A549 (cell line): Measurements from ENCODE around the gene DES. TPM values are rescaled to one million over a fixed set of nuclear protein-coding genes. Genes with fewer than 3 reads are reported as not detected.

Source experiments
- ATAC-seq, 2 experiments: fragments of 200-7000 bp in 1 of 2; fragments of >200 bp in 1 of 2; cut with Nextera tagmentation in 1 of 2; cut with Tn5 transposase in 1 of 2; 3 replicates each; pipeline versions ENCODE4 v1.8.0 to v1.9.1; 2018 to 2020; ENCODE audit warnings: mild to moderate bottlenecking in 1 of 2, moderate library complexity in 1 of 2
- CTCF ChIA-PET: fragments of 300-600 bp; sonication (Branson Sonifier 250); formaldehyde crosslinking; extraction: SDS; loops from one replicate; lab custom pipeline; 2021; ENCODE audit warnings: antibody characterized with exemption, inconsistent platforms; lab: Yijun Ruan, JAX
- POLR2A ChIA-PET: fragments of 350-600 bp; formaldehyde crosslinking; extraction: SDS; loops from one replicate; lab custom pipeline; 2021; ENCODE audit warnings: antibody characterized with exemption, inconsistent platforms; lab: Yijun Ruan, JAX
- DNase-seq, 2 experiments: peaks; one replicate each; pipeline versions ENCODE4 v3.0.0 to v3.0.0-alpha.2; 2011 to 2016; ENCODE audit warnings: low read depth in 1 of 2, low spot score in 1 of 2
- FAIRE-seq: peaks from 2 replicates; lab custom pipeline; 2011; peaks lifted over from hg19 to GRCh38; lab: Jason Lieb, UNC
- H3K27ac ChIP-seq, 2 experiments: fragments of >200 bp; sonication (Bioruptor Twin); formaldehyde crosslinking; 3 replicates each; pipeline ENCODE4 v1.5.1; 2016 to 2017
- H3K4me1 ChIP-seq: fragments of >200 bp; sonication (Bioruptor Twin); formaldehyde crosslinking; 3 replicates; pipeline ENCODE4 v1.6.1; 2016
- H3K4me2 ChIP-seq: fragments of >200 bp; sonication (Bioruptor Twin); formaldehyde crosslinking; 3 replicates; pipeline ENCODE4 v1.6.1; 2016
- H3K4me3 ChIP-seq: fragments of >200 bp; sonication (Bioruptor Twin); formaldehyde crosslinking; 3 replicates; pipeline ENCODE4 v1.5.1; 2016
- H3K9me3 ChIP-seq: fragments of >200 bp; sonication (Bioruptor Twin); formaldehyde crosslinking; 3 replicates; pipeline ENCODE4 v1.6.1; 2016
- BHLHE40 ChIP-seq: IDR thresholded peaks from 2 replicates; pipeline ENCODE4 v1.6.1; 2012; ENCODE audit warnings: low read depth, low read length, inconsistent platforms
- CEBPB ChIP-seq, 2 experiments: fragments of >200 bp in 1 of 2; sonication (Bioruptor Twin) in 1 of 2; formaldehyde crosslinking in 1 of 2; IDR thresholded peaks; 2 replicates each; pipeline ENCODE4 v1.6.1; 2012 to 2016
- EP300 ChIP-seq, 2 experiments: fragments of >200 bp; sonication (Bioruptor Twin); formaldehyde crosslinking; IDR thresholded peaks; 2 replicates in 1 of 2; 3 replicates in 1 of 2; pipeline ENCODE4 v1.6.1; 2016 to 2017
- FOSL2 ChIP-seq, 2 experiments: fragments of 450-650 bp in 1 of 2; fragments of >200 bp in 1 of 2; sonication (Bioruptor Twin) in 1 of 2; formaldehyde crosslinking; IDR thresholded peaks; 2 replicates each; pipeline versions ENCODE4 v1.5.0 to v1.6.1; 2016 to 2020; ENCODE audit warnings: mild to moderate bottlenecking in 1 of 2, moderate library complexity in 1 of 2
- HEYL ChIP-seq: fragments of 250-450 bp; sonication (Bioruptor Pico); IDR thresholded peaks from 2 replicates; pipeline ENCODE4 v1.8.0; 2021; ENCODE audit warnings: mild to moderate bottlenecking, moderate library complexity
- JUN ChIP-seq, 2 experiments: fragments of >200 bp; sonication (Bioruptor Twin); formaldehyde crosslinking; IDR thresholded peaks; 2 replicates in 1 of 2; 3 replicates in 1 of 2; pipeline ENCODE4 v1.6.1; 2016 to 2017
- MAFK ChIP-seq: fragments of 450-650 bp; IDR thresholded peaks from 2 replicates; pipeline ENCODE4 v1.6.1; 2014; ENCODE audit not compliant: partially characterized antibody
- MYC ChIP-seq: IDR thresholded peaks from 2 replicates; pipeline ENCODE4 v1.6.1; 2012; ENCODE audit warnings: mild to moderate bottlenecking, inconsistent platforms, low read length, improper control_type of control experiment, borderline replicate concordance
- PHF8 ChIP-seq: fragments of 200-600 bp; sonication (generic); IDR thresholded peaks from 2 replicates; pipeline ENCODE4 v1.6.1; 2016; ENCODE audit warnings: low read depth, mild to moderate bottlenecking, antibody characterized with exemption, moderate library complexity, borderline replicate concordance
- RAD21 ChIP-seq, 2 experiments: fragments of >200 bp in 1 of 2; sonication (Bioruptor Twin) in 1 of 2; formaldehyde crosslinking in 1 of 2; IDR thresholded peaks in 1 of 2; conservative IDR thresholded peaks in 1 of 2; 2 replicates in 1 of 2; 3 replicates in 1 of 2; pipeline ENCODE4 v1.6.1; 2012 to 2018; ENCODE audit warnings: inconsistent platforms in 1 of 2
- RNF2 ChIP-seq: fragments of 200-600 bp; sonication (generic); IDR thresholded peaks from 2 replicates; pipeline ENCODE4 v1.6.1; 2016; ENCODE audit warnings: low read depth, mild to moderate bottlenecking, antibody characterized with exemption, moderate library complexity, borderline replicate concordance
- SREBF2 ChIP-seq: fragments of 450-650 bp; IDR thresholded peaks from 2 replicates; pipeline ENCODE4 v1.6.1; 2014; ENCODE audit warnings: mild to moderate bottlenecking, moderate library complexity
- TFCP2L1 ChIP-seq: fragments of 250-450 bp; sonication (Bioruptor Pico); IDR thresholded peaks from 2 replicates; pipeline ENCODE4 v1.5.0; 2021; ENCODE audit warnings: mild to moderate bottlenecking
- ZFP36 ChIP-seq: fragments of 450-650 bp; IDR thresholded peaks from 2 replicates; pipeline ENCODE4 v1.6.1; 2014; ENCODE audit warnings: borderline replicate concordance; ENCODE audit not compliant: partially characterized antibody
- ZNF302 ChIP-seq: fragments of 250-450 bp; sonication (Bioruptor Pico); IDR thresholded peaks from 2 replicates; pipeline ENCODE4 v1.9.0; 2021; ENCODE audit warnings: inconsistent platforms, mild to moderate bottlenecking, moderate library complexity
- ZSCAN20 ChIP-seq: fragments of 250-450 bp; sonication (Bioruptor Pico); IDR thresholded peaks from 2 replicates; pipeline ENCODE4 v1.8.0; 2022; ENCODE audit warnings: mild to moderate bottlenecking, moderate library complexity
- WGBS: methylation state at CpG from one replicate; pipeline ENCODE4 v1.1.6; 2017; ENCODE audit errors: missing lambda C conversion rate; 5-methylcytosine and 5-hydroxymethylcytosine counted together
- polyA plus RNA-seq, 4 experiments: library from polyadenylated mRNA; depleted of rRNA in 3 of 4; stranded (reverse); fragments of >200 nt; fragmentation: RNase III in 1 of 4; extraction: RNeasy Plus Mini Kit Qiagen cat#74134 plus additional on column Dnase treatment in 1 of 4; gene quantifications; 2 replicates in 3 of 4; 3 replicates in 1 of 4; pipeline ENCODE4 v1.2.3, GENCODE V29; 2011 to 2017
- TF ChIP-seq, protein P1 (sequence below): fragments of 200-600 bp; sonication (generic); IDR thresholded peaks from 2 replicates; pipeline ENCODE4 v1.6.1; 2016; ENCODE audit warnings: antibody characterized with exemption, mild to moderate bottlenecking, moderate library complexity
- TF ChIP-seq, protein P2 (sequence below): IDR thresholded peaks from 2 replicates; pipeline ENCODE4 v1.6.1; 2012; ENCODE audit warnings: low read depth, borderline replicate concordance
- TF ChIP-seq, protein P3 (sequence below): fragments of >200 bp; sonication (Bioruptor Twin); formaldehyde crosslinking; IDR thresholded peaks from 3 replicates; pipeline ENCODE4 v1.6.1; 2016
- TF ChIP-seq, protein P4 (sequence below): IDR thresholded peaks from 2 replicates; pipeline ENCODE4 v1.6.1; 2012
- TF ChIP-seq, protein P5 (sequence below): fragments of 250-450 bp; sonication (Bioruptor Pico); IDR thresholded peaks from 2 replicates; pipeline ENCODE4 v1.5.0; 2021; ENCODE audit warnings: mild to moderate bottlenecking, moderate library complexity, borderline replicate concordance
- TF ChIP-seq, protein P6 (sequence below): fragments of >200 bp; sonication (Bioruptor Twin); formaldehyde crosslinking; IDR thresholded peaks from 2 replicates; pipeline ENCODE4 v1.6.1; 2016

Gene DES
- polyA plus RNA-seq, 2 of the 4 experiments (the other 2 are of a cell fraction) = 0.06 TPM; not detected in 1

DNA sequence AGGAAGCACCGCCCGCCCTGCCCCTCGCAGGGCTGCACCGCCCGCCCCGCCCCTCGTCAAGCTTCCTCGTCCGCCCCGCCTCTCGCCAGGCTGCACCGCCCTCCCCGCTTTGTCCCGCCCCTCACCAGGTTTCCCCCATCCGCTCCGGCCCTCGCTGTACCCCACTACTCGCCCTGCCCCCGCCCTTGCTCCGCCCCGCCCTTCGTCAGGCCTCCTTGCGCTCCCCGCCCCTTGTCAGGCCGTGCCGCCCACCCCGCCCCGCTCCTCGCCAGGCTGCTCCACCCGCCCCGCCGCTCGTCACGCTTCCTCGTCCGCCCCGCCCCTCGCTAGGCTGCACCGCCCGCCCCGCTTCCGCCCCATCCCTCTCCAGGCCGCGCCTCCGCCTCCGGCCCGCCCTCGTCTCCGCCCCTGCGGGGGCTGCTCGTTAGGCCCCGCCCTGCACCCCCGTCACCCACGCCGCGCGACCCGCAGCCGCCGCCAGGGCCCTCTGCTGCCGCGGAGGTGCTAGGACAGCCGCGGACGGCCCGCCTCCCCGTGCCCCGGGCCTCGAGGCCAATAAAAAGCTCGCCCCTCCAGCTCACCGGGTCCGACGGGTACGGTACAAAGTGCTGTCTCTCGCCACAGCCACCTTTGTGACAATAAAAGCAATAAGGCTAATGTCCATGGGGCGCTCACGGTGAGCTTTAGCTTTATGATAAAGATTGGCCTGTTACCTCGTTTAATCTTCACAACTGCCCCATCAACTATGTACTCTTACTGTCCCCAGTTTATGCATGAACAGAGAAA is 29.9 kb upstream of the DES start (continued):
- TF ChIP-seq, protein P1, sequence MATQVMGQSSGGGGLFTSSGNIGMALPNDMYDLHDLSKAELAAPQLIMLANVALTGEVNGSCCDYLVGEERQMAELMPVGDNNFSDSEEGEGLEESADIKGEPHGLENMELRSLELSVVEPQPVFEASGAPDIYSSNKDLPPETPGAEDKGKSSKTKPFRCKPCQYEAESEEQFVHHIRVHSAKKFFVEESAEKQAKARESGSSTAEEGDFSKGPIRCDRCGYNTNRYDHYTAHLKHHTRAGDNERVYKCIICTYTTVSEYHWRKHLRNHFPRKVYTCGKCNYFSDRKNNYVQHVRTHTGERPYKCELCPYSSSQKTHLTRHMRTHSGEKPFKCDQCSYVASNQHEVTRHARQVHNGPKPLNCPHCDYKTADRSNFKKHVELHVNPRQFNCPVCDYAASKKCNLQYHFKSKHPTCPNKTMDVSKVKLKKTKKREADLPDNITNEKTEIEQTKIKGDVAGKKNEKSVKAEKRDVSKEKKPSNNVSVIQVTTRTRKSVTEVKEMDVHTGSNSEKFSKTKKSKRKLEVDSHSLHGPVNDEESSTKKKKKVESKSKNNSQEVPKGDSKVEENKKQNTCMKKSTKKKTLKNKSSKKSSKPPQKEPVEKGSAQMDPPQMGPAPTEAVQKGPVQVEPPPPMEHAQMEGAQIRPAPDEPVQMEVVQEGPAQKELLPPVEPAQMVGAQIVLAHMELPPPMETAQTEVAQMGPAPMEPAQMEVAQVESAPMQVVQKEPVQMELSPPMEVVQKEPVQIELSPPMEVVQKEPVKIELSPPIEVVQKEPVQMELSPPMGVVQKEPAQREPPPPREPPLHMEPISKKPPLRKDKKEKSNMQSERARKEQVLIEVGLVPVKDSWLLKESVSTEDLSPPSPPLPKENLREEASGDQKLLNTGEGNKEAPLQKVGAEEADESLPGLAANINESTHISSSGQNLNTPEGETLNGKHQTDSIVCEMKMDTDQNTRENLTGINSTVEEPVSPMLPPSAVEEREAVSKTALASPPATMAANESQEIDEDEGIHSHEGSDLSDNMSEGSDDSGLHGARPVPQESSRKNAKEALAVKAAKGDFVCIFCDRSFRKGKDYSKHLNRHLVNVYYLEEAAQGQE = no peak
- TF ChIP-seq, protein P2, sequence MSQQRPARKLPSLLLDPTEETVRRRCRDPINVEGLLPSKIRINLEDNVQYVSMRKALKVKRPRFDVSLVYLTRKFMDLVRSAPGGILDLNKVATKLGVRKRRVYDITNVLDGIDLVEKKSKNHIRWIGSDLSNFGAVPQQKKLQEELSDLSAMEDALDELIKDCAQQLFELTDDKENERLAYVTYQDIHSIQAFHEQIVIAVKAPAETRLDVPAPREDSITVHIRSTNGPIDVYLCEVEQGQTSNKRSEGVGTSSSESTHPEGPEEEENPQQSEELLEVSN = 0 out of 2 replicates have a peak, but pooled peaks have one; percentile 58
- TF ChIP-seq, protein P3, sequence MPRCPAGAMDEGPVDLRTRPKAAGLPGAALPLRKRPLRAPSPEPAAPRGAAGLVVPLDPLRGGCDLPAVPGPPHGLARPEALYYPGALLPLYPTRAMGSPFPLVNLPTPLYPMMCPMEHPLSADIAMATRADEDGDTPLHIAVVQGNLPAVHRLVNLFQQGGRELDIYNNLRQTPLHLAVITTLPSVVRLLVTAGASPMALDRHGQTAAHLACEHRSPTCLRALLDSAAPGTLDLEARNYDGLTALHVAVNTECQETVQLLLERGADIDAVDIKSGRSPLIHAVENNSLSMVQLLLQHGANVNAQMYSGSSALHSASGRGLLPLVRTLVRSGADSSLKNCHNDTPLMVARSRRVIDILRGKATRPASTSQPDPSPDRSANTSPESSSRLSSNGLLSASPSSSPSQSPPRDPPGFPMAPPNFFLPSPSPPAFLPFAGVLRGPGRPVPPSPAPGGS = no peak
- TF ChIP-seq SREBF2 (no peak), EP300 (IDR thresholded peaks at IDR 0.05) (no peak), PHF8 (peak; percentile 19; the same call in 1 of the 2 replicates), FOSL2 (IDR thresholded peaks at IDR 0.05) (no peak), FOSL2 (CRISPR knock-in tag; IDR thresholded peaks at IDR 0.05) (no peak), RNF2 (no peak), ZNF302 (CRISPR knock-in tag) (no peak)
- TF ChIP-seq, protein P4, sequence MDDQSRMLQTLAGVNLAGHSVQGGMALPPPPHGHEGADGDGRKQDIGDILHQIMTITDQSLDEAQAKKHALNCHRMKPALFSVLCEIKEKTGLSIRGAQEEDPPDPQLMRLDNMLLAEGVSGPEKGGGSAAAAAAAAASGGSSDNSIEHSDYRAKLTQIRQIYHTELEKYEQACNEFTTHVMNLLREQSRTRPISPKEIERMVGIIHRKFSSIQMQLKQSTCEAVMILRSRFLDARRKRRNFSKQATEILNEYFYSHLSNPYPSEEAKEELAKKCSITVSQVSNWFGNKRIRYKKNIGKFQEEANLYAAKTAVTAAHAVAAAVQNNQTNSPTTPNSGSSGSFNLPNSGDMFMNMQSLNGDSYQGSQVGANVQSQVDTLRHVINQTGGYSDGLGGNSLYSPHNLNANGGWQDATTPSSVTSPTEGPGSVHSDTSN = no peak

DNA sequence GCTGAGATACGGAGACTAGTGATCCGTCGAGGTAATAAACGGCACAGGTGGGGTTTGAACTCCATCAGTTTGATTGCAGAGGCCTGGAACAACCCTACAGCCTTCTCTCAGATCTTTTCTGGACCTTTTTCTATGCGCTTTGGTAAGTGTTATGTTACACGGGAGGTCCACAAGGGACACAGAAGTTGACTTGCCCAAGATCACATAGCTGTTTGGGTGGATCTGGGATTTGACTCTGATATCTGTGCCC is 29.3 kb upstream of the DES start:
- DNase-seq = no peak
- peak overlapping the region; percentile 70 to 96 for H3K27ac ChIP-seq
- peak overlapping the region; percentile 91 for H3K4me2 ChIP-seq
- ChIA-PET POLR2A (interaction anchor here (1.5 to 2.1 kb wide), 3 partner anchors 10 to 182 kb away, joined by 3 to 16 read pairs (median 7); partner anchors contain the start of genes GMPPA and ZFAND2B), CTCF (interaction anchor here (0.6 to 7.7 kb wide), 19 partner anchors 9 to 331 kb away, joined by 3 to 90 read pairs (median 4); partner anchors contain the start of genes CNPPD1 and DNAJB2)
- peak overlapping the region; percentile 99 for H3K4me3 ChIP-seq
- H3K9me3 ChIP-seq = no peaks in the 10 kb centered on the region
- 55% methylated on average over 6 of the region's 6 CpGs for WGBS
- no peak for ATAC-seq
- no peak for FAIRE-seq
- H3K4me1 ChIP-seq = peaks cover 9% of the 10 kb centered on the region
- TF ChIP-seq ZFP36 (no peak), JUN (IDR thresholded peaks at IDR 0.05) (no peak), MAFK (no peak), ZSCAN20 (CRISPR knock-in tag) (no peak), CEBPB (IDR thresholded peaks at IDR 0.05) (no peak), BHLHE40 (no peak), MYC (no peak), TFCP2L1 (CRISPR knock-in tag) (no peak), RAD21 (conservative IDR thresholded peaks at IDR 0.05 in 1 of 2, IDR thresholded peaks at IDR 0.05 in 1 of 2) (no peak), HEYL (CRISPR knock-in tag) (no peak)
- TF ChIP-seq, protein P2 = no peak
- TF ChIP-seq, protein P1 = no peak
- TF ChIP-seq, protein P5, sequence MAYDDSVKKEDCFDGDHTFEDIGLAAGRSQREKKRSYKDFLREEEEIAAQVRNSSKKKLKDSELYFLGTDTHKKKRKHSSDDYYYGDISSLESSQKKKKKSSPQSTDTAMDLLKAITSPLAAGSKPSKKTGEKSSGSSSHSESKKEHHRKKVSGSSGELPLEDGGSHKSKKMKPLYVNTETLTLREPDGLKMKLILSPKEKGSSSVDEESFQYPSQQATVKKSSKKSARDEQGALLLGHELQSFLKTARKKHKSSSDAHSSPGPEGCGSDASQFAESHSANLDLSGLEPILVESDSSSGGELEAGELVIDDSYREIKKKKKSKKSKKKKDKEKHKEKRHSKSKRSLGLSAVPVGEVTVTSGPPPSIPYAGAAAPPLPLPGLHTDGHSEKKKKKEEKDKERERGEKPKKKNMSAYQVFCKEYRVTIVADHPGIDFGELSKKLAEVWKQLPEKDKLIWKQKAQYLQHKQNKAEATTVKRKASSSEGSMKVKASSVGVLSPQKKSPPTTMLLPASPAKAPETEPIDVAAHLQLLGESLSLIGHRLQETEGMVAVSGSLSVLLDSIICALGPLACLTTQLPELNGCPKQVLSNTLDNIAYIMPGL (CRISPR knock-in tag) = no peak
- TF ChIP-seq, protein P6, sequence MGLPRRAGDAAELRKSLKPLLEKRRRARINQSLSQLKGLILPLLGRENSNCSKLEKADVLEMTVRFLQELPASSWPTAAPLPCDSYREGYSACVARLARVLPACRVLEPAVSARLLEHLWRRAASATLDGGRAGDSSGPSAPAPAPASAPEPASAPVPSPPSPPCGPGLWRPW = no peak
